Neuronal stem cell (in vitro differentiated cells): Measurements from ENCODE around the gene CDC37L1.

ENCODE experiments used
- DNase-seq: peaks from one replicate; pipeline ENCODE4 v3.0.0-alpha.2; 2013; ENCODE audit warnings: low spot score
- H2AFZ ChIP-seq: one replicate; pipeline ENCODE4 v1.6.1; 2013; ENCODE audit warnings: mild to moderate bottlenecking, low read length, inconsistent platforms
- H2AK5ac ChIP-seq: 2 replicates; pipeline ENCODE4 v1.6.1; 2013; ENCODE audit warnings: low read depth, mild to moderate bottlenecking, inconsistent platforms, low read length, moderate library complexity, mixed read lengths
- H2BK120ac ChIP-seq: 2 replicates; pipeline ENCODE4 v1.6.1; 2013; ENCODE audit warnings: low read depth, mild to moderate bottlenecking, inconsistent platforms, low read length, moderate library complexity, mixed read lengths
- H2BK12ac ChIP-seq: one replicate; pipeline ENCODE4 v1.6.1; 2013; ENCODE audit warnings: low read length, inconsistent platforms
- H2BK15ac ChIP-seq: 2 replicates; pipeline ENCODE4 v1.6.1; 2013; ENCODE audit warnings: mild to moderate bottlenecking, low read length, inconsistent platforms, mixed read lengths
- H2BK5ac ChIP-seq: one replicate; pipeline ENCODE4 v1.6.1; 2013; ENCODE audit warnings: inconsistent platforms, mild to moderate bottlenecking, low read length, moderate library complexity
- H3K14ac ChIP-seq: one replicate; pipeline ENCODE4 v1.6.1; 2013; ENCODE audit warnings: low read length, inconsistent platforms
- H3K18ac ChIP-seq: 2 replicates; pipeline ENCODE4 v1.6.1; 2013; ENCODE audit warnings: low read length, inconsistent platforms
- H3K23ac ChIP-seq: 2 replicates; pipeline ENCODE4 v1.6.1; 2013; ENCODE audit warnings: low read depth, mild to moderate bottlenecking, mixed read lengths, low read length, inconsistent platforms; ENCODE audit not compliant: poor library complexity
- H3K27ac ChIP-seq: replicated peaks from 3 replicates; pipeline ENCODE4 v1.5.1; 2013; ENCODE audit warnings: low read length, inconsistent platforms
- H3K27me3 ChIP-seq, 3 experiments: 2 replicates each; pipeline ENCODE4 v1.6.1; 2013; ENCODE audit warnings: low read length in 3 of 3, mild to moderate bottlenecking in 2 of 3, inconsistent platforms in 1 of 3, low read depth in 1 of 3, mixed read lengths in 1 of 3, moderate library complexity in 1 of 3; ENCODE audit not compliant: control insufficient read depth in 3 of 3, insufficient read depth in 3 of 3
- H3K36me3 ChIP-seq, 2 donors: replicated peaks in 1 of 2; 2 replicates each; pipeline ENCODE4 v1.6.1; 2013; ENCODE audit warnings: low read length in 2 of 2; ENCODE audit not compliant: control insufficient read depth in 2 of 2, insufficient read depth in 2 of 2
- H3K4ac ChIP-seq: 2 replicates; pipeline ENCODE4 v1.6.1; 2013; ENCODE audit warnings: inconsistent platforms, mild to moderate bottlenecking, low read length, moderate library complexity
- H3K4me1 ChIP-seq, 2 donors: 1 replicate in 1 of 2; 2 replicates in 1 of 2; pipeline ENCODE4 v1.6.1; 2013; ENCODE audit warnings: low read length in 2 of 2, low read depth in 1 of 2; ENCODE audit not compliant: control insufficient read depth in 2 of 2, insufficient read depth in 1 of 2
- H3K4me2 ChIP-seq: one replicate; pipeline ENCODE4 v1.6.1; 2013; ENCODE audit warnings: mild to moderate bottlenecking, low read length, inconsistent platforms; ENCODE audit not compliant: insufficient read depth, poor library complexity, severe bottlenecking
- H3K4me3 ChIP-seq, 2 donors: 2 replicates each; pipeline ENCODE4 v1.5.1; 2013; ENCODE audit warnings: low read length in 2 of 2, mild to moderate bottlenecking in 2 of 2, inconsistent platforms in 1 of 2, moderate library complexity in 1 of 2
- H3K79me1 ChIP-seq: one replicate; pipeline ENCODE4 v1.6.1; 2013; ENCODE audit warnings: low read depth, mild to moderate bottlenecking, inconsistent platforms, low read length, moderate library complexity
- H3K9ac ChIP-seq: one replicate; pipeline ENCODE4 v1.6.1; 2013; ENCODE audit warnings: mild to moderate bottlenecking, low read depth, low read length, inconsistent platforms; ENCODE audit not compliant: poor library complexity
- H3K9me3 ChIP-seq, 2 donors: replicated peaks in 1 of 2; 2 replicates each; pipeline versions ENCODE3 to v1.6.1; 2013; ENCODE audit warnings: low read length in 2 of 2, mild to moderate bottlenecking in 2 of 2, inconsistent platforms in 1 of 2, low read depth in 1 of 2, mixed read lengths in 1 of 2, moderate library complexity in 1 of 2; ENCODE audit not compliant: control insufficient read depth in 2 of 2, insufficient read depth in 1 of 2
- H4K8ac ChIP-seq: one replicate; pipeline ENCODE4 v1.6.1; 2013; ENCODE audit warnings: low read depth, mild to moderate bottlenecking, inconsistent platforms, low read length, moderate library complexity
- H4K91ac ChIP-seq: one replicate; pipeline ENCODE4 v1.6.1; 2013; ENCODE audit warnings: low read length, low read depth, mild to moderate bottlenecking, inconsistent platforms; ENCODE audit not compliant: poor library complexity
- WGBS, 2 donors: extraction: QIAGEN DNeasy Blood & Tissue Kit; methylation state at CpG; one replicate each; pipeline ENCODE4 v1.1.7; 2013; ENCODE audit warnings: missing lambda C conversion rate in 2 of 2, mixed read lengths in 1 of 2; ENCODE audit not compliant: insufficient read length in 2 of 2, insufficient replicate concordance in 1 of 2; ENCODE audit errors: extremely low coverage in 2 of 2; 5-methylcytosine and 5-hydroxymethylcytosine counted together

The CDC37L1 gene

GRCh38 chr9:4680173-4680525 lies 780 bp downstream of the CDC37L1 start:
- peak overlapping the region; percentile 84 for H2AFZ ChIP-seq
- H3K23ac ChIP-seq = no peak overlapping the region
- H3K27me3 ChIP-seq = no peaks in the 10 kb centered on the region
- peaks cover 2 to 14% of the 10 kb centered on the region in 2 donors for H3K36me3 ChIP-seq
- H2BK120ac ChIP-seq = no peak overlapping the region
- peak overlapping the region; percentile 78 to 92 for H3K4me3 ChIP-seq
- H3K14ac ChIP-seq = no peak overlapping the region
- H3K18ac ChIP-seq = no peak overlapping the region
- no peaks in the 10 kb centered on the region for H3K79me1 ChIP-seq
- no peak overlapping the region for H4K8ac ChIP-seq
- H3K9me3 ChIP-seq = no peaks in the 10 kb centered on the region
- no peak overlapping the region for H2BK15ac ChIP-seq
- WGBS, 2 donors = no CpG with 5 or more reads among the region's 10 CpGs
- H3K4ac ChIP-seq = no peak overlapping the region
- peak overlapping the region; percentile 84 for H3K4me2 ChIP-seq
- peak overlapping the region; percentile 86 for H3K27ac ChIP-seq
- DNase-seq = no peak
- H3K4me1 ChIP-seq = peaks cover 0 to 9% of the 10 kb centered on the region in 2 donors
- no peak overlapping the region for H2AK5ac ChIP-seq
- H3K9ac ChIP-seq = peak overlapping the region; percentile 90
- peak overlapping the region; percentile 21 for H2BK5ac ChIP-seq
- H2BK12ac ChIP-seq = no peak overlapping the region
- H4K91ac ChIP-seq = no peak overlapping the region

GRCh38 chr9:4680750-4681149 lies 1.4 kb downstream of the CDC37L1 start:
- Histone ChIP-seq H2AK5ac (no peak overlapping the region), H3K27me3 (no peaks in the 10 kb centered on the region), H3K18ac (no peak overlapping the region), H2BK15ac (no peak overlapping the region), H3K27ac (no peak overlapping the region), H3K36me3 (peaks cover 3 to 20% of the 10 kb centered on the region in 2 donors), H3K79me1 (no peaks in the 10 kb centered on the region), H4K8ac (no peak overlapping the region), H3K23ac (no peak overlapping the region), H2BK12ac (no peak overlapping the region), H2BK120ac (no peak overlapping the region), H2BK5ac (no peak overlapping the region), H3K4ac (no peak overlapping the region), H3K4me1 (peaks cover 0 to 9% of the 10 kb centered on the region in 2 donors), H3K4me3 (peak overlapping the region in 1 of 2 donors; percentile 78), H3K9ac (no peak overlapping the region), H3K4me2 (no peak overlapping the region), H3K14ac (no peak overlapping the region), H4K91ac (no peak overlapping the region), H2AFZ (no peak overlapping the region), H3K9me3 (no peaks in the 10 kb centered on the region)
- no CpG with 5 or more reads among the region's 2 CpGs for WGBS, 2 donors
- DNase-seq = no peak

DNA sequence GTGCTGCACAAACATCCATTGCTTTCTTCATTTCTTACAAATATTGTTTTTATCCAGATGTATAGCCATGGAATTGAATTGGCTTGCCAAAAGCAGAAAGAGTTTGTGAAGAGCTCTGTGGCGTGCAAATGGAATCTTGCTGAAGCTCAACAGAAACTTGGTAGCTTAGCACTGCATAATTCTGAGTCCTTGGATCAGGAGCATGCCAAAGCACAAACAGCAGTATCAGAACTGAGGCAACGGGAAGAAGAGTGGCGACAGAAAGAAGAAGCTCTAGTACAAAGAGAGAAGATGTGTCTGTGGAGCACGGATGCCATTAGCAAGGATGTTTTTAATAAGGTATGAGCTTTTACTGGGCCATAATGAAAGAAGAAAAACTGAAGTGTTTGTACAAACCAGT lies 5.5 kb downstream of the CDC37L1 start:
- Histone ChIP-seq H3K23ac (no peak overlapping the region), H2AFZ (no peak overlapping the region), H2BK12ac (no peak overlapping the region), H4K8ac (no peak overlapping the region), H3K79me1 (no peaks in the 10 kb centered on the region), H3K4me2 (no peak overlapping the region), H3K4ac (no peak overlapping the region), H2BK5ac (no peak overlapping the region), H3K27ac (no peak overlapping the region), H2AK5ac (no peak overlapping the region), H3K27me3 (no peaks in the 10 kb centered on the region), H3K18ac (no peak overlapping the region), H4K91ac (no peak overlapping the region), H3K14ac (no peak overlapping the region), H3K36me3 (peaks cover 9 to 56% of the 10 kb centered on the region in 2 donors), H3K4me3 (no peak overlapping the region), H3K4me1 (peaks cover 0 to 2% of the 10 kb centered on the region in 2 donors), H3K9me3 (no peaks in the 10 kb centered on the region), H2BK15ac (no peak overlapping the region), H3K9ac (no peak overlapping the region), H2BK120ac (no peak overlapping the region)
- WGBS, 2 donors = no CpG with 5 or more reads among the region's 4 CpGs
- no peak for DNase-seq

DNA sequence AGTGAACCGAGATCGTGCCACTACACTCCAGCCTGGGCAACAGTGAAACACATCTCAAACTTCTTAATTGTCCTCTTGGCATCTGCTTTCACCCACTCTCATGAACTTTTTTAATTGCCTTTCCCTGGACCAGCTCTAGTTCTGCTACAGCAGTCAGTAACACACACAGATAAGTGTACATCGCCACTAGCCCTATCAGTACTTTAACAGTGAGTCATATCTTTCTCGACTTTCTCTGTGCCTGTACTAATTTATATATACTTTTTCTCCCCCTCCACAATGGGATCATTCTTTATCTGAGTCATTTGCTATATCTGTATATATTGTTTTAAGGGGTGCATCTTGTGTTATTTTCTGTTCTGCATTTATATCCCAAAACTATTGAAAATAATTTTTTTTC lies 6.7 kb downstream of the CDC37L1 start:
- Histone ChIP-seq H3K79me1 (no peaks in the 10 kb centered on the region), H3K27ac (no peak overlapping the region), H3K4me2 (no peak overlapping the region), H3K14ac (no peak overlapping the region), H2BK120ac (no peak overlapping the region), H3K4me3 (no peak overlapping the region), H2AK5ac (no peak overlapping the region), H3K9me3 (no peaks in the 10 kb centered on the region), H3K4me1 (no peaks in the 10 kb centered on the region), H4K91ac (no peak overlapping the region), H2BK5ac (no peak overlapping the region), H3K27me3 (no peaks in the 10 kb centered on the region), H3K18ac (no peak overlapping the region), H2AFZ (no peak overlapping the region), H2BK12ac (no peak overlapping the region), H4K8ac (no peak overlapping the region), H3K36me3 (peaks cover 10 to 69% of the 10 kb centered on the region in 2 donors), H3K23ac (no peak overlapping the region), H3K9ac (no peak overlapping the region), H3K4ac (no peak overlapping the region), H2BK15ac (no peak overlapping the region)
- no CpG with 5 or more reads among the region's 4 CpGs for WGBS, 2 donors
- DNase-seq = no peak
